GM13977 (cell line): ENCODE measurements around the gene CACNA1C.

Experiments
- DNase-seq: peaks from one replicate; pipeline ENCODE4 v3.0.0; 2012; ENCODE audit warnings: low spot score
- in situ Hi-C: fragments of 300-500 bp; cut with MboI; formaldehyde crosslinking; loops from one replicate; pipeline ENCODE4 v1.12.0; 2022; ENCODE audit warnings: low sequenced_read_pairs, low pct_unique_long_range_greater_than_20kb, mixed read lengths, inconsistent platforms; ENCODE audit not compliant: unreplicated experiment
- TF ChIP-seq, protein P1 (sequence below): IDR thresholded peaks from 2 replicates; pipeline ENCODE4 v1.5.1; 2012; ENCODE audit warnings: mild to moderate bottlenecking, control low read depth; ENCODE audit not compliant: insufficient read depth; ENCODE audit errors: extremely low read depth, missing control alignments

Gene CACNA1C

GRCh38 chr12:2273751-2274150 lies 221.0 kb downstream of the CACNA1C start:
- TF ChIP-seq, protein P1, sequence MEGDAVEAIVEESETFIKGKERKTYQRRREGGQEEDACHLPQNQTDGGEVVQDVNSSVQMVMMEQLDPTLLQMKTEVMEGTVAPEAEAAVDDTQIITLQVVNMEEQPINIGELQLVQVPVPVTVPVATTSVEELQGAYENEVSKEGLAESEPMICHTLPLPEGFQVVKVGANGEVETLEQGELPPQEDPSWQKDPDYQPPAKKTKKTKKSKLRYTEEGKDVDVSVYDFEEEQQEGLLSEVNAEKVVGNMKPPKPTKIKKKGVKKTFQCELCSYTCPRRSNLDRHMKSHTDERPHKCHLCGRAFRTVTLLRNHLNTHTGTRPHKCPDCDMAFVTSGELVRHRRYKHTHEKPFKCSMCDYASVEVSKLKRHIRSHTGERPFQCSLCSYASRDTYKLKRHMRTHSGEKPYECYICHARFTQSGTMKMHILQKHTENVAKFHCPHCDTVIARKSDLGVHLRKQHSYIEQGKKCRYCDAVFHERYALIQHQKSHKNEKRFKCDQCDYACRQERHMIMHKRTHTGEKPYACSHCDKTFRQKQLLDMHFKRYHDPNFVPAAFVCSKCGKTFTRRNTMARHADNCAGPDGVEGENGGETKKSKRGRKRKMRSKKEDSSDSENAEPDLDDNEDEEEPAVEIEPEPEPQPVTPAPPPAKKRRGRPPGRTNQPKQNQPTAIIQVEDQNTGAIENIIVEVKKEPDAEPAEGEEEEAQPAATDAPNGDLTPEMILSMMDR = no peak
- in situ Hi-C loops = no loop called here
- DNase-seq = no peak

DNA sequence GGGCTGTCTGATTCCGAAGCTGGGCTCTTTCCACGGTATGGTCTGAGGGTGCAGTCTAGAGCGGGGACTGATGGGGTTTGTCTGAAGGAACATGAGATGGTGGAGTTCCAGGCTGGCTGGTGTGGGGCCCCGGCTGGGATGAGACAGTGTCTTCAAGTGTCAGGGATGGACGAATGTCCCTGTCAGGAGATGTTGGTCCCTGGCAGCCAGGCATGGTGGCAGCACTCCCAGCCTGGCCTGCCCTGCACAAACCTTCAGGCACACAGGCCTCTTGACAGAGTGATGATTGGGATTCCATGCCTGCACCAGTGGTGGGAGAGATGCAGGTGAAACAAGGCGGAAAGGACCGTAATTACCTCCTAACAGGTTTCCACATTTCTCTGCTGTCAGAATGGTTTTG lies 221.9 kb downstream of the CACNA1C start:
- TF ChIP-seq, protein P1 = no peak
- in situ Hi-C loops = no loop called here
- no peak for DNase-seq

DNA sequence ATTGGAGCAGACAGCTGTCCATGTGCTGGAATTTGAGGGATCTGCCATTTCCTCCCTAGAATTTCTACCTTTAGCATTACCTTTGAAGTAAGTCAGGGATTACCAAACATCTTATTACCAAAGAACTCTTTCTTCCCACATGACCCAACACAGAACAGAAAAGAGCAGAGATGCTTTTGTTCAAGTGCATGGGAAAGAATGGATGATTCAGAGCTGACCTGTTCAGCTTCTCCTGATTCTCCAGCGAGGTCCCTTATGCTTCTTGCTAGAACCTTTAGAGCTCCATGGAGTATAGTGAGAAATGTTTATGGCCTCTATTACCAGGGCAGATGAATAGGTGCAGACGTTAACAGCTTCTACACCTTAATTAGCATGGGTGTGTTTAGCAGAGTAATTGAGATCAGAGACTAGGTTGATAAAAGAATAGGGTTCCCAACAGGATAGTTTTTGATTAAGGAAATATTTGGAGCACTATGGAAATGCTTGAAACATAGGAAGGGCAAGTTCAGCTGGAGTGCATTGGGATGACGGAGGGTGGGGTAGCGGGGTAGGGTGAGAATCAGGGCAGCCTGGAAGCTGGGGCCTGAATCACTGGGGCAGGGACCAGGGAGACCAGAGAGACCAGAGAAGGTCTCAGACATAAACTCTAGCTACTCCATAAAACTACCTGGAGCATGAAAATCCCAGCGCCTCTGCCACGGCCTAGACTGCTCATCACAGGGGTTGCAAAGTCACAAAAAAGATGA lies 223.7 kb downstream of the CACNA1C start:
- no peak for DNase-seq
- in situ Hi-C loops = no loop called here
- TF ChIP-seq, protein P1 = no peak

DNA sequence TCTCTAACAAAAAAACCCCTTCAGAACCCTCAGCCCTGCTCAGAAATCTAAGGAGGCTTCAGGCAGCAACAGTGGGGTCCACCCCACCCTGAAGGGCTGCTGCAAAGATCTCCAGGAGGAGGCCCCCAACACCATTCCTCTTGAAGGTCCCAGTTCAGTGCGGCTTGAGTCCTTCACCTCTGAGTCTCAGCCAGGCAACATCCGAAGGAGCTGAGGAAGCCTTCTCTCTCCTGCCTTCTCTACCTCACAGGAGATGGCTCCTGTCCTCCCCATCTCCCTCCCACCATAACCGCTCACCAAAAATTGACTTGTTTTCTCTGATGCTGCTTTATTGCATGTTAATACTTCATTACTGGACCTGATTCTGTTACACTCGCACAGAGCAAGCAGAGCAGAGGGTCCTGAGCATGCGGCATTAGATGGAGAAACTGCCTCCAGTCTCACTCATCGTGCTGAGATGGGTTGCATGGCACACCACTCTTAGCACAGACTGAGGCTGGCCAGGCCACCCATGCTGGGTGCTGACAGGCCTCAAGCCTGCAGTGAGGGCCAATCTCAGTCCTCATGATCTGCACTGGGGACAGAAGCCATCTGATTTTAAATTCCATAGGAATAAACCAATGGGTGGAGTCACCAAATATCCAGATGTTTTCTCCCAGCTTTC lies 224.8 kb downstream of the CACNA1C start:
- TF ChIP-seq, protein P1 = no peak
- no peak for DNase-seq
- in situ Hi-C loops = no loop called here

GRCh38 chr12:2281446-2281845 lies 228.7 kb downstream of the CACNA1C start:
- TF ChIP-seq, protein P1 = no peak
- DNase-seq = no peak
- in situ Hi-C loops = no loop called here

GRCh38 chr12:2282318-2282717 lies 229.5 kb downstream of the CACNA1C start:
- in situ Hi-C loops = no loop called here
- TF ChIP-seq, protein P1 = no peak
- no peak for DNase-seq
